Measurements from ENCODE around the gene CHST15.
"Not testable (repeated sequence)": the region's sequence is repeated elsewhere in the genome, so short reads cannot be mapped to it uniquely, and the experiment has no call there.

CHST15 gene

GRCh38 chr10:124124123-124124768, 30.8 kb upstream of the CHST15 start:
- DNase-seq = no peak

- DNase-seq = no peak
Observed at GRCh38 chr10:124123156-124123555, 29.8 kb upstream of the CHST15 start.

- no peak for DNase-seq
Observed at GRCh38 chr10:124122211-124122610, 28.8 kb upstream of the CHST15 start.

- no peak for DNase-seq
Observed at GRCh38 chr10:124120410-124121061, 27.1 kb upstream of the CHST15 start.

- DNase-seq = no peak
Observed at GRCh38 chr10:124119946-124120345, 26.5 kb upstream of the CHST15 start.

- no peak for DNase-seq
Observed at GRCh38 chr10:124119216-124119615, 25.8 kb upstream of the CHST15 start.

GRCh38 chr10:124117833-124118232, 24.4 kb upstream of the CHST15 start:
- no peak for DNase-seq

GRCh38 chr10:124117511-124117785, 24.1 kb upstream of the CHST15 start:
- no peak for DNase-seq

- no peak for DNase-seq
Observed at GRCh38 chr10:124116771-124117510, 23.5 kb upstream of the CHST15 start.

- no peak for DNase-seq
Observed at GRCh38 chr10:124114696-124115095, 21.3 kb upstream of the CHST15 start.

- no peak for DNase-seq
Observed at GRCh38 chr10:124112891-124113580, 19.6 kb upstream of the CHST15 start.

- DNase-seq = no peak
Observed at GRCh38 chr10:124110882-124111281, 17.5 kb upstream of the CHST15 start.

- no peak for DNase-seq
Observed at GRCh38 chr10:124109261-124109660, 15.9 kb upstream of the CHST15 start.

GRCh38 chr10:124107072-124107471, 13.7 kb upstream of the CHST15 start:
- DNase-seq = no peak

GRCh38 chr10:124106241-124106879, 13.0 kb upstream of the CHST15 start:
- DNase-seq = no peak

- DNase-seq = no peak
Observed at GRCh38 chr10:124105594-124105993, 12.2 kb upstream of the CHST15 start.

- no peak for DNase-seq
Observed at GRCh38 chr10:124105045-124105444, 11.6 kb upstream of the CHST15 start.

- DNase-seq = no peak
Observed at GRCh38 chr10:124104011-124104627, 10.7 kb upstream of the CHST15 start.

GRCh38 chr10:124101351-124101750, 8.0 kb upstream of the CHST15 start:
- DNase-seq = no peak

GRCh38 chr10:124100651-124101050, 7.3 kb upstream of the CHST15 start:
- DNase-seq = not testable (repeated sequence)

GRCh38 chr10:124100124-124100523, 6.7 kb upstream of the CHST15 start:
- no peak for DNase-seq

- no peak for DNase-seq
Observed at GRCh38 chr10:124099604-124100003, 6.2 kb upstream of the CHST15 start.

- no peak for DNase-seq
Observed at GRCh38 chr10:124098575-124098974, 5.2 kb upstream of the CHST15 start.

All from NK-92 treated with Interleukin-12 subunit alpha and Interleukin-12 subunit beta, amount 100 ng/mL, for 24 hours (cell line).